ENCODE results near the gene TUBB3.

DNA sequence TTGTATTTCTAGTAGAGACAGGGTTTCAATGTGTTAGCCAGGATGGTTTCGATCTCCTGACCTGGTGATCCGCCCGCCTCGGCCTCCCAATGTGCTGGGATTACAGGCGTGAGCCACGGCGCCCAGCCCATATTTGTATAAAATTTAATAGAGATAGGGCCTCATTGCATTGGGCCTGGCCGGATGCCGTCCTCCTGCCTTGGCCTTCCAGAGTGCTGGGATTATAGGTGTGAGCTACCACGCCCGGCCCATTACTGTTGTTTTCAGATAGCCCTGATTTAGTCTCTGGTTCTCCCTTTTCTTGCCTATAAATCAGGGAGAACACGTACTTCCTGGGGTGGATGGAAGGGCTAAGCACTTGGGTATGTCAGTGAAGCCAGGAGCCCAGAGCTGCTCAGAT is 28.9 kb downstream of the TUBB3 start:
- TF ChIP-seq, protein P1, sequence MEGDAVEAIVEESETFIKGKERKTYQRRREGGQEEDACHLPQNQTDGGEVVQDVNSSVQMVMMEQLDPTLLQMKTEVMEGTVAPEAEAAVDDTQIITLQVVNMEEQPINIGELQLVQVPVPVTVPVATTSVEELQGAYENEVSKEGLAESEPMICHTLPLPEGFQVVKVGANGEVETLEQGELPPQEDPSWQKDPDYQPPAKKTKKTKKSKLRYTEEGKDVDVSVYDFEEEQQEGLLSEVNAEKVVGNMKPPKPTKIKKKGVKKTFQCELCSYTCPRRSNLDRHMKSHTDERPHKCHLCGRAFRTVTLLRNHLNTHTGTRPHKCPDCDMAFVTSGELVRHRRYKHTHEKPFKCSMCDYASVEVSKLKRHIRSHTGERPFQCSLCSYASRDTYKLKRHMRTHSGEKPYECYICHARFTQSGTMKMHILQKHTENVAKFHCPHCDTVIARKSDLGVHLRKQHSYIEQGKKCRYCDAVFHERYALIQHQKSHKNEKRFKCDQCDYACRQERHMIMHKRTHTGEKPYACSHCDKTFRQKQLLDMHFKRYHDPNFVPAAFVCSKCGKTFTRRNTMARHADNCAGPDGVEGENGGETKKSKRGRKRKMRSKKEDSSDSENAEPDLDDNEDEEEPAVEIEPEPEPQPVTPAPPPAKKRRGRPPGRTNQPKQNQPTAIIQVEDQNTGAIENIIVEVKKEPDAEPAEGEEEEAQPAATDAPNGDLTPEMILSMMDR (IDR thresholded peaks at IDR 0.05 in 8 of 11, conservative IDR thresholded peaks at IDR 0.05 in 3 of 11), result no peak
- TF ChIP-seq POLR2A (IDR thresholded peaks at IDR 0.05), result no peak
